Mucosa of gallbladder (tissue), 1 donor: ENCODE results near the gene NRG3. TPM values are rescaled to one million over a fixed set of nuclear protein-coding genes. Genes with fewer than 3 reads are reported as not detected.
"Not testable (repeated sequence)": the region's sequence is repeated elsewhere in the genome, so short reads cannot be mapped to it uniquely, and the experiment has no call there.

Experiments
- DNase-seq: peaks from one replicate; pipeline ENCODE4 v3.0.0-alpha.2; 2020; ENCODE audit warnings: low spot score
- total RNA-seq: library from RNA; stranded (reverse); gene quantifications from one replicate; pipeline ENCODE4 v1.2.1, GENCODE V29; 2021
- donor health status: DM: no; HTN: no; CAD: no.

NRG3 gene
- total RNA-seq, 1 donor from 2014 or later, result 14.6 TPM

DNA sequence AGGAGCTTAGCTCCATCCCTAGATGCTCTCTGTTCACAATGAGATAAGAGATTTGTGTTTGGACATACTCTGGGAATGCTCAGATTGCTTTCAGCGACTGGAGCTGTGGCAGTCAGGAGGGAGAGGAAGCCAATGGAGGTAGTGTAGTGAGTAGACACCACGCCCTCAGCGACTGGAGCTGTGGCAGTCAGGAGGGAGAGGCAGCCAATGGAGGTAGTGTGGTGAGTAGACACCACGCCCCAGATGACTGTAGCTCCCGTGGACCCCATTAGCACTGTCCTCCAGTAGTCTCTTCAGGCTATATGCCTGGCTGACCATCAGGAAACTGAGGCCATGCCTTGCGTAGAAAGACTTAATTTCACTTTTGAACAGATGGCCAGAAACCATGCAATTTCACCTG lies 1033.8 kb downstream of the NRG3 start:
- DNase-seq, result no peak

DNA sequence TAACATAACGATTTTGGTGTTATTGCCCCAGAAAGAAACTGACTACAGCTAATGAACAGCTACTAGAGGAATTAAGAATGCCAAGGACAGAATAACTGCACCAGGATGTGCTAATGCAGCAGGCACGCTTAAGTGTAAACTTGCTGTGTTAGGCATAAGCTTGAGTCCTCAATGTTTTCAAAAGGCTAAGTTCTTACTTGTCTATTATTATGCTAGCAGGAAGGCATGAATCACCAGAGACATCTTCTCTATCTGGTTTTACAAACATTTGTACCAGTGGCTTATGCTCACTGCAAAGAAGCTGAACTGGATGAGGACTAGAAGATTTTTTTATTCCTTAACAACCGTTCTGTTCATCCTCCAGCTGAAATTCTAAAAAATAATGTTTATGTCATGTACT lies 1035.3 kb downstream of the NRG3 start:
- no peak for DNase-seq

DNA sequence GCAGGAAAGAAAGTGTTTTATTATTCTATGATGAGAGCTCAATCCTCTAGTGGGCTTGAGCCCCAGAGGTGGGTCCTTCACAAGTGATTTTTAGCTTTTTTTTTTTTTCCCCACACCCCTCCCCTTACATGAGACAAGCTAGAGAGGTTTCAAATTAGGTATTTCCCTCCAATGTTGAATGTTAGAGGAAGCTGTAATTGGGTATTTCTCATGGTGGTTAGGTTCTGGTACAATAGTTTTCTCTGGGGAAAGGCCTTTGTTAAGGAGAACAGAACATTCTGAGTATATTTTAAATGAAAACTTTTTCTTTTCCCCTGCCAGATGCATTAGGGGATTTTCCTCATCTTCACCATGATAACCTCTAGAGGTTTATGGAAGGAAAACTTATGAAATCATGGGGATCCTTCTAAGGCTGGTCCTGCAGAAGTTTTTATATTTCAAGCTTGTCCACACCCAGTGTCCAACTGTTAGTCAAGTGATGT lies 1039.7 kb downstream of the NRG3 start:
- no peak for DNase-seq

DNA sequence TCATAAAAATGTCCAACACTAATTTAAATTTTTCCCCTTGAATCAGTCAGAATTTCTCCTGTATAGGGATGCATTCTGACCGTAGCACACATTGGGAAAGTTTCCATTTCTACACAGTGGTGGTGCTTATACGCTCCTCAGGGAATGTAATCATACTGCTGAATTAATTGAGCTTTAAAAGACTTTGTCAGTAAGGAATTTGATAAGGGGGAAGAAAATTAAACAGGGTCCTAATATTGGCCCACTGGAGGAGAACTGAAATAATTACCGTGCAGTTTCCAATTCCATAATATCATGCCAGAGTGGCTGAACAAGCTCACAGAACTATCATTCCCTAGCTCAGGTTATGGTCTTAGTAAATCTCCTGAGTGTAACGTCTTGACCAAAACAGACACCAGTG lies 1041.9 kb downstream of the NRG3 start:
- no peak for DNase-seq

DNA sequence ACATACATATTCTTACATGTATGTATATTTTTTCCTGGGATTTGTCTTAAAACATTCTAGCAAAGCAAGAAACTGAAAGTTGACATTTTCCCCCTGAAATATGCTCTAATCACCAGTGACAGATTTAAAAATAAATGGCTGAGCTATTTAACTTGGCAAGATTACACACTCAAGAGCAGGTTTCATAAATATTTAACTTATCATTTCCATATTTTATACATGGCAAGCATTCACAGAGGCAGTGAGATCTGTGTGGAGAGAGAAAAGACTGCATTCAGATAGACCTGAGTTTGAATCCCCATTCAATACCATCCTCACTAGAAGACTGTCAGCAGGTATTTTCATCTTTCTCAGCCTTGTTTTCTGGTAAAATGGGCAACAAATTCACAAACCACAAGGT lies 1043.0 kb downstream of the NRG3 start:
- DNase-seq, result no peak

DNA sequence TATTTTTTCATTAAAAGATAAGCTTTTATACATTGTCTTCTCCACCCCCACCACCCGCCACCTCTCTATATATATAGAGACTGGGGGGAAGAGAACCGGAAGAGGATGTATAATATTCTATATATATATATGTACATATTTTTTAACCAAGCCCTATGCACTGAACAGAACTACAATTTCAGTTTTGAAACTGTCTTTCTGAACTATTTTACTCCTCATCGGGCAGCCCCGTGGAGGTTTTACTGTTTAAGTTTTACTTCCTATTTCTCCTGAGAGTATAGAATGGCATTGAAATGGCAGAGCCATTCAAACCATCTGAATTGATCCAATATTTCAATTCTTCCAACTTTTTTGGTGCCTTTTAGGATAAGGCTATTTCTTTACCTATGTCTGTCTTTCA lies 1047.1 kb downstream of the NRG3 start:
- no peak for DNase-seq

DNA sequence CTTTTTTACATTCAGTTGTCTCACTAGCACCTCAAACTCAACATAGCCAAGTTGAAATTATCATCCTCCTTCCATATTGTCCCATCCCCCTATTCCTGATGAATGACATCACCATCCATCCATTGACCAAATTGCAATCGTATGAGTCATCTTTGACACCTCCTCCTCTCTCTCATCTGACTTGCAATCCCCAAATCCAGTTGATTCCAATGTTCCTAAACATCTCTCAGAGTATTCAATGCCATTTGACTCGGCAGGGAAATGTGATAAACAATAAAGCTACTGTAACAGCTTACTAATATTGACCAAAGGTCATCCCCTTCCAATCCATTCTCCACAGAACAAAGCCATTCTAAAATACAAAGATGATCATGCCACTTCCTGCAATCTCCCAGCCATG lies 1047.8 kb downstream of the NRG3 start:
- DNase-seq, result no peak

DNA sequence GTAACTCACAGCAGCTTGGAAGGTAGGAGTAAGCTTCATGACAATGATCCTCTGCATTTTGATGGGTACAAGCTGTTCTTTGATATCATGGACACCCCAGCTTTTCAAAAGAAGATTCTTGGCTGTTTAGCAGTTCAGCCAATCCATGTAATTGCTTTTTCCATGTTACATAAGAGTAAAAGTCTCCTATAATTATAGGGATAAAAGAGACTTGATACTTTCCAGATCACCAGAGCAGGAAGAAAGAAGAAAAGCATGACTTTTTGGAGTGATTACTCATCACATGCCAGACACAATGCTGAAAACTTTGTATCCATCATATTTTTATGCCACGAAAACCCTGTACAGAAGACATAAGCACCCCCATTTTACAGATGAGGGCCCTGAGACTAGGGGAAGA lies 1049.7 kb downstream of the NRG3 start:
- no peak for DNase-seq

DNA sequence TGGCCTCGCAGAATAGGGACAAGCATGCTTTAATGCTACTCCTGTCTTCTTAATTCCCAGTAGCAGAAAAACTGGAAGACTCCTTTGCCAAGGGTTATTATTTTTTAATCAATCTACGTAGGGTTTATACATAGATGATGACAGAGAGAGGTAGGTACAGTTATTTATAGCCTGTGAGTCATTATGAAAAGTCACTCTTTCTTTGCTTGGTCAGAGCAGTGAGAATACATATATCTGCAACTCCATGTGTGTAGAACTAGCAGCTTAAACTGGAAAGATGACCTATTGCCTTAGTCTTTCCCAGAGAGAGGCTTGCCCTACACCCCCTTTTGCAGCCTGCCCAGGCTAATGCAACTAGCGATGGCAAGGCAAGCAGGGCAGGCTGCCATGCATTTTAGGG lies 1050.6 kb downstream of the NRG3 start:
- no peak for DNase-seq

DNA sequence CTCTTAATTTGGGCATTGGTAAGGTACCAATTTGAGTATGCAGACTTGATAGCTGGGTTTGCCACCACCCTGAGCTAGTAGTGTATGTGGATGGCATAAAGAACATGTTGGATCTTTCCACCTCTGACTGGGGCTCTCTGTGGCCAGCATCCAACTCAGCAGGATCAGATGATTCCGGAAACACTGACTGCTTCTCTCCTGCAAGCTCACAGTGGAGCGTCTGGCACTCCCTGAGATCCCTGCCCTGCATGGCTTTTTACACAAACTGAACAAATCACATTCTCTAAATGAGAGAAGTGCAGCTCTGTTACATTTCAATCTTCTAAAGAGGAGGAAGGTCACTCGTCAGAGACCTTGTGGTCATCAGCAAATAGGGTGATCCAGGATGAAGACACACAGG lies 1057.5 kb downstream of the NRG3 start:
- no peak for DNase-seq

DNA sequence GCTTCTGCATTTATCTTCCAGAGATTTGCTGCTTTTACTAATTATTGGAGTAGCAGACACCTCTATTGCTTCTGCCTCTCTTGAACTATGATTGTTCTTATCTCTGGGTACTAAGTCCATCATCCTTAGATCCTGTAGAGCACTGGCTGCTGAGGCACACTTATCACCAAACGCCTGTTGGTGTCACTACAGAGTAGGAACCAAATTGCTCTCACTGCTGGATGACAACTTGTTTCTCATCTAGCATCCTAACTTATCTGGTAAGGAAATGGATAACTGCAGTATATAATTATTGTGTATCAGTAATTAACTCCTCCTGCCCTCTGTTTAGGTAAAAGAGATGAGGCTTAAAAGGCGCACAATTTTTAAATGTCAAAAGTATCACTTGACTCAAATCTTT lies 1059.4 kb downstream of the NRG3 start:
- DNase-seq, result peak; percentile 18

DNA sequence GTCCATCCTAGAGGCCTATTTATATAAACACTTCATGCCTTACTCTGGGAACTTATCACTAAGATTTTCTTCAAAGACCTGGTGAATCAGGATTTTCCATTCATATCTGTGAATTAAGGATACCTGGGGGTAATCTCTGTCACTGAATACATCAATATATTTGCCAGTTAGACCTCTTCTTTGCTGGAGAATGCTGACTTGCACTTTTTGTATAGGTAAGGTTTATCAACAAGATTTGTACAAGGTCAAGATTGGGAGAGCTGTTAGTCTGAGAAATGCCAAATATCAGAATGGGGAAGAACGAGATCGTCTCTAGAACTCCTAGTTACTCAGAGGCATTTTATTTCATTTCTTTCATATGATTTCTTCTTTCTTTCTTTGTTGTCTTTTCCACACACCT lies 1060.0 kb downstream of the NRG3 start:
- DNase-seq, result no peak

DNA sequence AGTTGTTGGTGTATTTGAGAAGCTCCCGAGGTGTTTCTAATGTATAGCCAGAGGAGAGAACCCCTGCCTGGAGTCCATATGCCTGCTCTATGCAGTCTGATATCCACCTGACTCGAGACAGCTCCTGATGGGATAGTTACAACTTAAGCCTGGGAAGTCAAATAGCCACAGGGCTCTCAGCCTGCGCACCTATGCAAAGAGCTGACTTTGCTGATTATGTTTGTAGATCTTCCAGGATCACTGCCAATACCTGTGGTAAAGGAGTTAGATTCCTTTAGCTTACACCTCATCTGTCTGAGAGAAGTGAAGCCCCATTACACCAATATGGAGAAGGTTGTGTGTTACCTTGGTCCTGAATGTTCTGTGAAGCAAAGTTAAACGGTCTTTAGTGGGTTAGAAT lies 1063.3 kb downstream of the NRG3 start:
- no peak for DNase-seq

DNA sequence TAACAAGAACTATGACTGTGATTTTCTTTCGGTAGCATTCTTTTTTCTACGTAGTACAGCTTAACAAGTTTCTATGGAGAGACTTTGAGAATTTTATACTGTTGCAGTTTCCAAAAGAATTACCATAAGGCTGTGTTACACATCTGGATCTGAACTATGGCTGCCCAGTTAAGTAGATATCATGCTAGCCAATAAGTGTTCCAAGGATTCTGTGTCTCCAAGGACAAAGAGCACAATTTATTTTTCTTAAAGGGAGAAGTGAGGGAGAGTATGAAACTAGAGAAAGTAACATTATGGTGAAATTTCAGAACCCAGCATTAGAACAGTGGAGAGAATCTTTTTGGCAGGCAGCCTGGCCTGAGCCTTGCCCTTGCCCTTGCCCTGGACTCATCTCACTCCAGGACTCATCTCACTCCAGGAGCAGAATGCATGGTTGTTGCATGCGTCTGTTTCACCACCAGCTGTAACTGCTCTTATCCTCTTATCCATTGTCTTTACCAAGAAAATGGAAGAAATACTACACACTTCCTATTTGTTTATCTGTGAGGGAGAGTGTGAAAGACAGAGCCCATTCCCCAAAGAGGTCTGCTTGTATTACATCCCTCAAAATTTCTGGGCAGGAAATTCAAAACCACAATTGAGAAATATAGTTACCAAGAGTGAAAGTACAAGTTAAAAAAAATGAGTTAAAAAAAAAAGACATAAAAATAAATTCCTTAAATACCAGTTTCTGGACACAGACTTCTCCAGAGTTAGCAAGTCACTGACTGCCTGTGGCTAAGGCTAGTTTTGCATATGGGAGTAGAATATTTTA lies 1067.5 kb downstream of the NRG3 start:
- DNase-seq, result peak; percentile 23

DNA sequence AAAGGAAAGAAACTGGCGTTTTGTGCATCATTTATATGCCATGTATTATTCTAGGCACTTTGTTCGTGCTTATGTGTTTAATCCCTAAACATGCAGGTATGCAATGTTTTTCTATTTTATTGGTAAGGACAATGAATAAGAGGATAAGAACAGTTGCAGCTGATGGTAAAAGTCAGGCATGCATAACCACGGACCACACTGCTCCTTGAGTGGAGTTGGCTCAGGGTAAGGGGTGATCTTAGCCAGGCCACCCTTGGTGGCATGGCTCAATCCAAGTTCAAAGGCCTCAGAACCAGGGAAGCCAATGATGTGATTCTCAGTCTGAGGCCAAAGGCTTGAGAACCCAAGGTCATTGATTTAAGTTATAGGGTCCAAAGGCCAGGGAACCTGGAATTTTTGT lies 1068.1 kb downstream of the NRG3 start:
- no peak for DNase-seq

DNA sequence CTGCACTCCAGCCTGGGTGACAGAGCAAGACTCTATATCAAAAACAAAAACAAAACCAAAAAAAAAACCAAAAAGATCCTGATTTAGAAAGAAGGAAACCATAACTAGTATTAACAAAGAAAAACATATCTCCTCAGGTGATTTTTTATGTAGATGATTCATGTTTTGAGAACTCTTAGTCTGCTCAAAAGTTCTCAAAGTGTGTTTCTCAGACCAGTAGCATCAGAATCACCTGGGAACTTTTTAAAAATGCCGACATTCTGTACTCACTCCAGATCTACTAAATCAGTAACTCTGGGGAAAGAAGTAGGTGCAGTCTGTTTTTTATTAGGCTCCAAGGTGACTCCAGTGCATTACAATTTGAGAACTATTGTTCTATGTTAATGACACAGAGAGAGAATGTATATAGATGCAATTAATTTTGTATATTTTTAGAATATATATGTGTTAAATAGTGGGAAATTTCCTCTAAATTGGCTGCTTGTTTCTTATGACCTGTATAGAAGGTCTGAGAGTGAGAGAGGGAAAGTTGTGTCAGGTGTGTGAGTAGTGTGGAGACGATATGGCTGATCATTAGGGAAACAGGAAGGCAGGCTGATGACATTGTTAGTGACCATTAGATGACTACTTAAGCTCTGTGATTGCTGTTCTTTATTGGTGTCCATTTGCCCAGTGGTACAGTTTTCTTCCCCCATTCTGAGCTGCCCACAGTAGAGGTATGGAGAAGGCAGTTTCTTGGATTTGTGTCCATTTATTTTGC lies 1075.0 kb downstream of the NRG3 start:
- DNase-seq, result no peak

DNA sequence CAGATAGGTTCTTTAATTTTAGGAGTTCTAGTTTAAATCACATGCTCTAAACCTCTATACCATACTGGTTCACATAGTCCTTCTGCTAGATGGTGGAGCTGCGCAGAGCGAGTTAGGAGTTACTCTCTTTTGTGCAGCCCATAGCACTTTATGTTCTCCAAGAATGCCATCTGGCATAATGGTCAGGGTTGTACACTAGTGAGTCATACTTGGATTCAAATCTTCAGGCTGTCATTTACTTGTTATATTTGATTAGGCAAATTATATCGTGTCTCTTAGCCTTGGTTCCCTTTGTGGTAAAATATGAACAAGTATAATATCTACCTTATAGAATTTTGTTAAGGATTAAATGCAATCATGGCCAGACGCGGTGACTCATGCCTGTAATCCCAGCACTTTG lies 1078.3 kb downstream of the NRG3 start:
- no peak for DNase-seq

DNA sequence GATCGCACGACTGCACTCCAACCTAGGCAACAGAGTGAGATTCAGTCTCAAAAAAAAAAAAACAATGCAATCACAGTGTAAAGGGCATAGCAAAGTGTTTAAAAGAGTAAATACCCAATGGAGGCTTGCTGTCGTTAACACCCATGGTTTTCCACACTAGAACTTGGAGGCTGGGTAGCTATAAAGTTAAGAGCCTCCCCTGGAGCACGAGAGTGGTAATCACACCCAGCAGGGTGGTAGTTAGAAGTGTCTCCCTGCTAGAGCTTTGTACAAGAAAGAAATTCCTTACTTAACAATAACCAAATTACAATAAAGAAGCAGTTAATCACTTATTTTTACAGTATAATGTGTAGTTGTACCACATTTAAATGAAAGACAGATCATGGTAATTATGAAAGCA lies 1078.9 kb downstream of the NRG3 start:
- no peak for DNase-seq

DNA sequence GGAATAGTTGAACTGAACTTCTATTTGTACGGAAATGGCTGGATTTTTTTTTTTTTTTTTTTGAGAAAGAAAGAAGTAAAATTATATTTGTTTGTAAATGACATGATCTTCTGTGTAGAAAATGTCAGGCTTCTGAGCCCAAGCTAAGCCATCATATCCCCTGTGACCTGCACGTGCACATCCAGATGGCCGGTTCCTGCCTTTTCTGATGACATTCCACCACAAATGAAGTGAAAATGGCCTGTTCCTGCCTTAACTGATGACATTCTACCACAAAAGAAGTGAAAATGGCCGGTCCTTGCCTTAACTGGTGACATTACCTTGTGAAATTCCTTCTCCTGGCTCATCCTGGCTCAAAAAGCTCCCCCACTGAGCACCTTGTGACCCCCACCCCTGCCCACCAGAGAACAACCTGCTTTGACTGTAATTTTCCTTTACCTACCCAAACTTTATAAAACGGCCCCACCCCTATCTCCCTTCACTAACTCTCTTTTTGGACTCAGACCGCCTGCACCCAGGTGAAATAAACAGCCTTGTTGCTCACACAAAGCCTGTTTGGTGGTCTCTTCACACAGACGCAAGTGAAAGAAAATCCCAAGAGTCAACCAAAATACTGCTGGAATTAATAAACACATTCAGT lies 1085.5 kb downstream of the NRG3 start:
- DNase-seq, result not testable (repeated sequence)

DNA sequence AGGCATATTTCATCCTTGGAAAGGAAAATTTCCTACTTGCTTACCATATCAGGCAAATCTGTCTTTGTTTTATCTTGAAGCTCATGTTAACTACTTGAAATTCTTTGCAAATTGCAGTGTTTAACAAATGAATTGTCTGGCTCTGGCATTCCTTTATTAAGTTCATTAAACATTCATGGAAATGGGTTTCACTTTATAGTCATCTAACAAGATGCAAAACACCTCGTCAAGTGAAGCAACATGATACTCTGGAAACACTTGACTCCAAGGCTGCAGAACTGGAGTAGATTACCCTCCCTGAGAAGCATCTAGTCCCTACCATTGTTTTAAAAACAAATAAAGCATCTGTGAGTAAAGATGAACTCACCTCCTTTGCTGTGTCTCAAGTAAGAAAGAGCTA lies 1086.9 kb downstream of the NRG3 start:
- no peak for DNase-seq

DNA sequence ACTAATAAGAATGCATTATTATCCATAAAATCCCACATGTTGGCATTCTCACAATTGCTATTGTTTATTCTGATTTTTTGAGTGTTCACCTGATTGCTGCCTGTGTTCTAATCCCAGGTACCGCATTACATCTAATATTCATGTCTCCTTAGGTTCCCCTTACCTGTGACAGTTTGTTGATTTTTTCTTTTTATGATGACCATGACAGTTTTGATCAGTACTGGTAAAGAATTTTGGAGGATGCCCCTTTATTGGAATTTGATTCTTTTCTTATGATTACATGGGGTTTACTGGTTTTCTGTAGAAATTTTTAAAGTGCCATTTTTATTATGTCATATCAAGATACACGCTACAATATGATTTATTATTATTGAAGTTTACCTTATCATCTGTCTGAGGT lies 1091.1 kb downstream of the NRG3 start:
- no peak for DNase-seq

DNA sequence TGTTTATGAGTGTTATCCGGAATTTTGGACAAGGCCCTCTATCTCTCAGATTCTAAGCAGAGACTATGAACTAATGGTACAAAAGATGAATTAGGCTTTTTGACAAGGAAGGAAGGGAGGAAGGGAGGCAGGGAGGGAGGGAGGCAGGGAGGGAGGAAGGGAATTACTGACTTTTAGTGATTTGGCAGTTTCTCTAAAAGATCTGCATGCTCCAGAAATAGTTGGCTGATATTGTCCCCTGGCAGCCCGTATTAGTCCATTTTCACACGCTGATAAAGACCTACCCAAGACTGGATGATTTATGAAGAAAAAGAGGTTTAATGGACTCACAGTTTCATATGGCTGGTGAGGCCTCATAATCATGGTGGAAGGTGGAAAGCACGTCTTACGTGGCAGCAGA lies 1093.5 kb downstream of the NRG3 start:
- no peak for DNase-seq

DNA sequence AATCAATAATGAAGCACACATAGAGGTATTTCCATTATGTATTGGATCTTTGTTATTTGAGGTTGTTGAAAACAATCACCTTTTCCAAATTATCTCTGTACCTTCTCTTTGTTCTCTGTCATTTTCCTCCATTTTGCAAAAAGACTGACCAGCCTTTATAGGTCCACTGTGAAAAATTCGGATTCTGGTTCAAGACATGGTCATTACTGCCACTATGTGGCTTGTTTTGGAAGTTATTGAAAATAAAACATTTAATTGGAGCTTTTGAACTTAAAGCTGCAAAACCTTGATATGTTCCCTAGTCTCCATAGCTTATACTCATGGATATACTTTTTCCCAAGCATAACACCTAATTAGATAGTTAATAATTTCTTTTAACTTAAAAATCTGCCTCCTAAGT lies 1094.4 kb downstream of the NRG3 start:
- no peak for DNase-seq
